ENCODE results near the gene CAMK2D.

Gene CAMK2D

GRCh38 chr4:113537203-113537602, 224.3 kb downstream of the CAMK2D start:
- H3K27ac ChIP-seq, result no peak overlapping the region
- TF ChIP-seq CTCF (conservative IDR thresholded peaks at IDR 0.05) (no peak), ZFX (IDR thresholded peaks at IDR 0.05) (no peak)

- H3K27ac ChIP-seq, result no peak overlapping the region
- TF ChIP-seq CTCF (conservative IDR thresholded peaks at IDR 0.05) (no peak), ZFX (IDR thresholded peaks at IDR 0.05) (no peak)
Observed at GRCh38 chr4:113534711-113535110, 226.8 kb downstream of the CAMK2D start.

- no peak overlapping the region for H3K27ac ChIP-seq
- TF ChIP-seq ZFX (IDR thresholded peaks at IDR 0.05) (no peak), CTCF (conservative IDR thresholded peaks at IDR 0.05) (no peak)
Observed at GRCh38 chr4:113531572-113531971, 230.0 kb downstream of the CAMK2D start.

- no peak for TF ChIP-seq ZFX (IDR thresholded peaks at IDR 0.05)
- TF ChIP-seq CTCF (conservative IDR thresholded peaks at IDR 0.05), result no peak
- H3K27ac ChIP-seq, result no peak overlapping the region
Observed at GRCh38 chr4:113528395-113528794, 233.1 kb downstream of the CAMK2D start.

- H3K27ac ChIP-seq, result no peak overlapping the region
- TF ChIP-seq CTCF (conservative IDR thresholded peaks at IDR 0.05) (no peak), ZFX (IDR thresholded peaks at IDR 0.05) (no peak)
Observed at GRCh38 chr4:113525521-113525920, 236.0 kb downstream of the CAMK2D start.

- H3K27ac ChIP-seq, result no peak overlapping the region
- TF ChIP-seq CTCF (conservative IDR thresholded peaks at IDR 0.05) (no peak), ZFX (IDR thresholded peaks at IDR 0.05) (no peak)
Observed at GRCh38 chr4:113524505-113525186, 236.9 kb downstream of the CAMK2D start.

GRCh38 chr4:113524096-113524495, 237.4 kb downstream of the CAMK2D start:
- H3K27ac ChIP-seq, result no peak overlapping the region

More at GRCh38 chr4:113524096-113524495, 237.4 kb downstream of the CAMK2D start:
- TF ChIP-seq ZFX (IDR thresholded peaks at IDR 0.05) (no peak), CTCF (conservative IDR thresholded peaks at IDR 0.05) (no peak)

Data from C4-2B (cell line).